SK-N-SH (cell line): ENCODE data around the gene ZNF81. TPM values are rescaled to one million over a fixed set of nuclear protein-coding genes. Genes with fewer than 3 reads are reported as not detected.
"Not testable (repeated sequence)": the region's sequence is repeated elsewhere in the genome, so short reads cannot be mapped to it uniquely, and the experiment has no call there.

ENCODE experiments used
- CTCF ChIA-PET: fragments of 300-600, 350-600 bp; formaldehyde crosslinking; extraction: SDS; loops from one replicate; lab custom pipeline; 2021; lab: Yijun Ruan, JAX
- POLR2A ChIA-PET: fragments of 350-600 bp; sonication (Branson Sonifier 250); formaldehyde crosslinking; extraction: SDS; loops from one replicate; lab custom pipeline; 2020; ENCODE audit warnings: antibody characterized with exemption, inconsistent platforms; lab: Yijun Ruan, JAX
- DNase-seq: peaks from one replicate; pipeline ENCODE4 v3.0.0; 2012
- H2AFZ ChIP-seq: fragments of 200-600 bp; sonication (generic); 2 replicates; pipeline ENCODE4 v1.8.1; 2016; ENCODE audit warnings: antibody characterized with exemption, mild to moderate bottlenecking, low read depth
- H3F3A ChIP-seq: fragments of 200-600 bp; sonication (generic); replicated peaks from 2 replicates; pipeline ENCODE3; 2016; ENCODE audit warnings: antibody characterized with exemption, mild to moderate bottlenecking; ENCODE audit not compliant: insufficient read depth
- H3K27ac ChIP-seq, 2 experiments: fragments of 200-500 bp in 1 of 2; fragments of 200-600 bp in 1 of 2; sonication (Bioruptor generic) in 1 of 2; sonication (generic), shearing (Covaris generic) in 1 of 2; 2 replicates each; pipeline versions ENCODE4 v1.5.1 to v1.6.1; 2014 to 2016; ENCODE audit warnings: low read depth in 2 of 2, inconsistent platforms in 1 of 2, low read length in 1 of 2, mild to moderate bottlenecking in 1 of 2, mixed read lengths in 1 of 2
- H3K27me3 ChIP-seq: fragments of 200-600 bp; sonication (generic), shearing (Covaris generic); 2 replicates; pipeline ENCODE4 v1.6.1; 2016; ENCODE audit warnings: mixed run types; ENCODE audit not compliant: insufficient read depth
- H3K36me3 ChIP-seq, 2 experiments: fragments of 200-500 bp in 1 of 2; fragments of 200-600 bp in 1 of 2; sonication (Bioruptor generic) in 1 of 2; sonication (generic) in 1 of 2; replicated peaks in 1 of 2; 2 replicates each; pipeline versions ENCODE3 to v1.5.1; 2014 to 2016; ENCODE audit warnings: low read length in 1 of 2, mild to moderate bottlenecking in 1 of 2; ENCODE audit not compliant: insufficient read depth in 2 of 2, control insufficient read depth in 1 of 2
- H3K4me1 ChIP-seq, 2 experiments: fragments of 200-500 bp in 1 of 2; fragments of 200-600 bp in 1 of 2; sonication (Bioruptor generic) in 1 of 2; sonication (generic), shearing (Covaris generic) in 1 of 2; 2 replicates each; pipeline versions ENCODE4 v1.5.1 to v1.6.1; 2014 to 2016; ENCODE audit warnings: low read depth in 1 of 2, low read length in 1 of 2, mixed run types in 1 of 2; ENCODE audit not compliant: insufficient read depth in 2 of 2, control insufficient read depth in 1 of 2
- H3K4me2 ChIP-seq: fragments of 200-600 bp; sonication (generic), shearing (Covaris generic); 2 replicates; pipeline ENCODE4 v1.6.1; 2017; ENCODE audit warnings: mixed run types
- H3K4me3 ChIP-seq, 2 experiments: fragments of 200-500 bp in 1 of 2; fragments of 200-600 bp in 1 of 2; sonication (Bioruptor generic) in 1 of 2; sonication (generic), shearing (Covaris generic) in 1 of 2; 2 replicates each; pipeline versions ENCODE4 v1.5.1 to v1.8.1; 2014 to 2016; ENCODE audit warnings: low read depth in 2 of 2, inconsistent platforms in 1 of 2, low read length in 1 of 2, mild to moderate bottlenecking in 1 of 2, mixed read lengths in 1 of 2, moderate library complexity in 1 of 2
- H3K79me2 ChIP-seq: fragments of 200-600 bp; sonication (generic); 2 replicates; pipeline ENCODE4 v1.8.1; 2017; ENCODE audit warnings: mild to moderate bottlenecking; ENCODE audit not compliant: insufficient read depth
- H3K9ac ChIP-seq: fragments of 200-600 bp; sonication (generic); 2 replicates; pipeline ENCODE4 v1.6.1; 2017; ENCODE audit warnings: mixed run types
- H3K9me2 ChIP-seq: fragments of 200-600 bp; sonication (generic); 2 replicates; pipeline ENCODE4 v1.6.1; 2017; ENCODE audit warnings: mixed run types
- H3K9me3 ChIP-seq: fragments of 200-600 bp; sonication (generic); 2 replicates; pipeline ENCODE4 v1.6.1; 2017; ENCODE audit warnings: mixed run types, mild to moderate bottlenecking, moderate library complexity
- H4K20me1 ChIP-seq: fragments of 200-600 bp; sonication (generic); 2 replicates; pipeline ENCODE4 v1.6.1; 2017; ENCODE audit warnings: mild to moderate bottlenecking, mixed run types; ENCODE audit not compliant: insufficient read depth
- ELF1 ChIP-seq: IDR thresholded peaks from 2 replicates; pipeline ENCODE4 v1.4.0; 2012
- EP300 ChIP-seq, 2 experiments: IDR thresholded peaks; 2 replicates each; pipeline versions ENCODE4 v1.4.0 to v1.6.1; 2012; ENCODE audit warnings: borderline replicate concordance in 1 of 2, low read depth in 1 of 2, low read length in 1 of 2
- FOSL2 ChIP-seq: IDR thresholded peaks from 2 replicates; pipeline ENCODE4 v1.4.0; 2012; ENCODE audit warnings: low read depth, mild to moderate bottlenecking, moderate library complexity, borderline replicate concordance
- FOXM1 ChIP-seq: IDR thresholded peaks from 2 replicates; pipeline ENCODE4 v1.4.0; 2012; ENCODE audit warnings: low read depth, mild to moderate bottlenecking
- NRF1 ChIP-seq: IDR thresholded peaks from 2 replicates; pipeline ENCODE4 v1.6.1; 2012; ENCODE audit warnings: low read depth, mild to moderate bottlenecking, low read length
- RAD21 ChIP-seq: IDR thresholded peaks from 2 replicates; pipeline ENCODE4 v1.6.1; 2012; ENCODE audit warnings: mild to moderate bottlenecking, low read length
- RCOR1 ChIP-seq: fragments of 150-350 bp; IDR thresholded peaks from 2 replicates; pipeline ENCODE4 v1.6.1; 2017; ENCODE audit warnings: antibody characterized with exemption, low read length
- SIN3A ChIP-seq: IDR thresholded peaks from 2 replicates; pipeline ENCODE4 v1.6.1; 2012; ENCODE audit warnings: low read depth, mild to moderate bottlenecking, low read length, moderate library complexity, borderline replicate concordance
- TEAD4 ChIP-seq: IDR thresholded peaks from 2 replicates; pipeline ENCODE4 v1.4.0; 2012; ENCODE audit warnings: mild to moderate bottlenecking, borderline replicate concordance; ENCODE audit not compliant: insufficient read depth
- WGBS: methylation state at CpG from one replicate; pipeline ENCODE4 v1.1.6; 2017; ENCODE audit warnings: low lambda C conversion rate; 5-methylcytosine and 5-hydroxymethylcytosine counted together
- polyA plus RNA-seq, 3 experiments: library from polyadenylated mRNA; depleted of rRNA; stranded (reverse); fragments of >200 nt; gene quantifications; 2 replicates each; pipeline ENCODE4 v1.2.3, GENCODE V29; 2012

Gene ZNF81
- polyA plus RNA-seq, 1 of the 3 experiments (the other 2 are of a cell fraction): 3.5 TPM

- TF ChIP-seq EP300 (IDR thresholded peaks at IDR 0.05; ENCODE audit: borderline replicate concordance in 1 of 2, low read depth in 1 of 2, low read length in 1 of 2) (no peak), FOXM1 (no peak), ELF1 (no peak), NRF1 (no peak)
Measured at GRCh38 chrX:47941423-47941822, 104.7 kb downstream of the ZNF81 start (continued).

- H3K79me2 ChIP-seq, DNase-seq, H2AFZ ChIP-seq, H3K9me2 ChIP-seq, H3K9ac ChIP-seq, H3K27ac ChIP-seq, H3K4me3 ChIP-seq, H3K4me2 ChIP-seq, CTCF ChIA-PET, H3K36me3 ChIP-seq, H3K27me3 ChIP-seq, H3K9me3 ChIP-seq, H4K20me1 ChIP-seq, POLR2A ChIA-PET, H3F3A ChIP-seq, H3K4me1 ChIP-seq: not testable (repeated sequence)
- WGBS: no CpG with 5 or more reads among the region's 7 CpGs
Measured at GRCh38 chrX:47955295-47955694, 118.6 kb downstream of the ZNF81 start.

- Histone ChIP-seq H3K36me3 (no peaks in the 10 kb centered on the region), H3K27me3 (no peaks in the 10 kb centered on the region; the same call in 1 of the 2 replicates), H3F3A (no peaks in the 10 kb centered on the region), H3K4me2 (no peak overlapping the region), H3K9me3 (no peaks in the 10 kb centered on the region), H3K4me3 (no peak overlapping the region), H3K4me1 (no peaks in the 10 kb centered on the region), H2AFZ (no peak overlapping the region), H3K9me2 (no peaks in the 10 kb centered on the region), H4K20me1 (no peaks in the 10 kb centered on the region), H3K9ac (no peak overlapping the region), H3K79me2 (no peaks in the 10 kb centered on the region), H3K27ac (no peak overlapping the region)
- no peak for DNase-seq
- POLR2A ChIA-PET: no interaction called here
- TF ChIP-seq FOSL2: no peak
- TF ChIP-seq TEAD4: no peak
- TF ChIP-seq RCOR1: no peak
- no peak for TF ChIP-seq NRF1
- TF ChIP-seq SIN3A: no peak
- no peak for TF ChIP-seq RAD21
- CTCF ChIA-PET: no interaction called here
- 20% methylated on average over 13 of the region's 13 CpGs for WGBS
Measured at GRCh38 chrX:47956016-47956415, 119.3 kb downstream of the ZNF81 start.

GRCh38 chrX:47958206-47958605 lies 121.5 kb downstream of the ZNF81 start:
- H4K20me1 ChIP-seq, DNase-seq, H2AFZ ChIP-seq, H3K36me3 ChIP-seq, H3K27ac ChIP-seq, H3K27me3 ChIP-seq, H3K9me2 ChIP-seq, H3K79me2 ChIP-seq, POLR2A ChIA-PET, H3K4me2 ChIP-seq, H3K4me1 ChIP-seq, H3K4me3 ChIP-seq, H3F3A ChIP-seq, H3K9me3 ChIP-seq, H3K9ac ChIP-seq: not testable (repeated sequence)
- 39% methylated on average over 3 of the region's 4 CpGs for WGBS
- CTCF ChIA-PET: interaction anchor here (1.9 to 2.3 kb wide), 3 partner anchors 10 to 70 kb away, joined by 6 to 10 read pairs (median 8); no protein-coding TSS in a partner anchor
